ENCODE measurements around the gene PCDHA5. TPM values are rescaled to one million over a fixed set of nuclear protein-coding genes. Genes with fewer than 3 reads are reported as not detected.
"Not testable (repeated sequence)": the region's sequence is repeated elsewhere in the genome, so short reads cannot be mapped to it uniquely, and the experiment has no call there.

The PCDHA5 gene
- total RNA-seq, 3 donors from 2014 or later = not detected

DNA sequence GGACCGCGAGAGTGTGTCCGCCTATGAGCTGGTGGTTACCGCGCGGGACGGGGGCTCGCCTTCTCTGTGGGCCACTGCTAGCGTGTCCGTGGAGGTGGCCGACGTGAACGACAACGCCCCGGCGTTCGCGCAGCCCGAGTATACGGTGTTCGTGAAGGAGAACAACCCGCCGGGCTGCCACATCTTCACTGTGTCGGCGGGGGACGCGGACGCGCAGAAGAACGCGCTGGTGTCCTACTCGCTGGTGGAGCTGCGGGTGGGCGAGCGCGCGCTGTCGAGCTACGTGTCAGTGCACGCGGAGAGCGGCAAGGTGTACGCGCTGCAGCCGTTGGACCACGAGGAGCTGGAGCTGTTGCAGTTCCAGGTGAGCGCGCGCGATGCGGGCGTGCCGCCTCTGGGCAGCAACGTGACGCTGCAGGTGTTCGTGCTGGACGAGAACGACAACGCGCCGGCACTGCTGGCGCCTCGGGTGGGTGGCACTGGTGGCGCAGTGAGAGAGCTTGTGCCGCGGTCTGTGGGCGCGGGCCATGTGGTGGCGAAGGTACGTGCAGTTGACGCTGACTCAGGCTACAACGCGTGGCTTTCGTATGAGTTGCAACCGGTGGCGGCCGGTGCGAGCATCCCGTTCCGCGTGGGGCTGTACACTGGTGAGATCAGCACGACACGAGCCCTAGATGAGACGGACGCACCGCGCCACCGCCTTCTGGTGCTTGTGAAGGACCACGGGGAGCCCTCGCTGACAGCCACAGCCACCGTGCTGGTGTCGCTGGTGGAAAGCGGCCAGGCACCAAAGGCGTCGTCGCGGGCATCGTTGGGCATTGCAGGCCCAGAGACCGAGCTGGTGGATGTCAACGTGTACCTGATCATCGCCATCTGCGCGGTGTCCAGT lies 14.5 kb downstream of the PCDHA5 start:
- Mint-ChIP-seq H3K27me3 (ENCODE audit: low read depth) (peaks cover 39% of the 10 kb centered on the region), H3K4me3 (no peak overlapping the region), H3K9me3 (peaks cover 16% of the 10 kb centered on the region), H3K36me3 (ENCODE audit: insufficient read depth) (no peaks in the 10 kb centered on the region), H3K4me1 (ENCODE audit: low read depth) (no peaks in the 10 kb centered on the region)
- DNase-seq (no peak), ATAC-seq (no peak)

DNA sequence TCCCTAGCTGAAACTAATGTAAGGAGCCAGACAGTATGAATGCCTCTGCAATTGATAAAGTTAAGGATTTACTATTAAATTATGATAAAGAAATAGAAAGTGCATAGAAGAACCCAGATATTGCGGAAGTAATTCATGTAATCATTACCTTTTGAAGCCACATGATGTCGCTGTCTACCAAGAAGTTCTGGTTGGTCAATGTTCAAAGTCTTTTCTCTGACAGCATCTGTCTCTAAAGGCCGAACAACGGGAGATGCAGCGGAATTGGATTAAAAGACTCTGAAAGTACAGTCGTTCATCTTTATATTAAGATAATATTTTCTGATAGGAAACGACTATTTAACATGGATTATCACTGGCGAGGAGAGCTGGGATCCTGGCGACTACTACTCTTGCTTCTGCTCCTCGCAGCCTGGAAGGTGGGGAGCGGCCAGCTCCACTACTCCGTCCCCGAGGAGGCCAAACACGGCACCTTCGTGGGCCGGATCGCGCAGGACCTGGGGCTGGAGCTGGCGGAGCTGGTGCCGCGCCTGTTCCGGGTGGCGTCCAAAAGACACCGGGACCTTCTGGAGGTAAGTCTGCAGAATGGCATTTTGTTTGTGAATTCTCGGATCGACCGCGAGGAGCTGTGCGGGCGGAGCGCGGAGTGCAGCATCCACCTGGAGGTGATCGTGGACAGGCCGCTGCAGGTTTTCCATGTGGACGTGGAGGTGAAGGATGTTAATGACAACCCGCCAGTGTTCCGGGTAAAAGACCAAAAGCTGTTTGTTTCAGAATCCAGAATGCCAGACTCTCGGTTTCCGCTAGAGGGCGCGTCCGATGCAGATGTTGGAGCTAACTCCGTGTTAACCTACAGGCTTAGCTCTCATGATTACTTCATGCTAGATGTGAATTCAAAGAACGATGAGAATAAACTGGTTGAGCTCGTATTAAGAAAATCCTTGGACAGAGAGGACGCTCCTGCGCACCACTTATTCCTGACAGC lies 19.9 kb downstream of the PCDHA5 start, which contains the start of gene PCDHA8:
Gene PCDHA8 (plus strand): TSS at position 210 of the 985 bp plus-strand sequence. CDS start 135 bp downstream, at position 345.
- Mint-ChIP-seq H3K4me1 (ENCODE audit: low read depth) (no peaks in the 10 kb centered on the region), H3K4me3 (no peak within 1 kb of the TSS), H3K27me3 (ENCODE audit: low read depth) (peaks cover 15% of the 10 kb centered on the region), H3K9me3 (peaks cover 4% of the 10 kb centered on the region), H3K36me3 (ENCODE audit: insufficient read depth) (no peaks in the 10 kb centered on the region)
- DNase-seq = no peak
- no peak for ATAC-seq

DNA sequence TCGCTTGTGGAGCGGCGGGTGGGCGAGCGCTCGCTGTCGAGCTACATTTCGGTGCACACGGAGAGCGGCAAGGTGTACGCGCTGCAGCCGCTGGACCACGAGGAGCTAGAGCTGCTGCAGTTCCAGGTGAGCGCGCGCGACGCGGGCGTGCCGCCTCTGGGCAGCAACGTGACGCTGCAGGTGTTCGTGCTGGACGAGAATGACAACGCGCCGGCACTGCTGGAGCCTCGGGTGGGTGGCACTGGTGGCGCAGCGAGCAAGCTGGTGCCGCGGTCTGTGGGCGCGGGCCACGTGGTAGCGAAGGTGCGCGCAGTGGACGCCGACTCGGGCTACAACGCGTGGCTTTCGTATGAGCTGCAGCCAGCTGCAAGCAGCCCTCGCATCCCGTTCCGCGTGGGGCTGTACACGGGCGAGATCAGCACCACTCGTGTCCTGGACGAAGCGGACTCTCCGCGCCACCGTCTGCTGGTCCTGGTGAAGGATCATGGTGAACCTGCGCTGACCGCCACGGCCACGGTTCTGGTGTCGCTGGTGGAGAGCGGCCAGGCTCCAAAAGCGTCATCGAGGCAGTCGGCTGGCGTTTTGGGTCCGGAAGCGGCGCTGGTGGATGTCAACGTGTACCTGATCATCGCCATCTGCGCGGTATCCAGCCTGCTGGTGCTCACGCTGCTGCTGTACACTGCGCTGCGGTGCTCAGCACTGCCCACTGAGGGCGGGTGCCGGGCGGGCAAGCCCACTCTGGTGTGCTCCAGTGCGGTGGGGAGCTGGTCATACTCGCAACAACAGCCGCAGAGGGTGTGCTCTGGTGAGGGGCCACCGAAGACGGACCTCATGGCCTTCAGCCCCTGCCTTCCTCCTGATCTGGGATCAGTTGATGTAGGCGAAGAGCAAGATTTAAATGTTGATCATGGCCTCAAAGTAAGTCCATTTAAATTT lies 21.7 kb downstream of the PCDHA5 start:
- Mint-ChIP-seq H3K36me3 (ENCODE audit: insufficient read depth) (peaks cover 3% of the 10 kb centered on the region), H3K9me3 (peaks cover 4% of the 10 kb centered on the region), H3K27me3 (ENCODE audit: low read depth) (peaks cover 15% of the 10 kb centered on the region), H3K4me1 (ENCODE audit: low read depth) (no peaks in the 10 kb centered on the region), H3K4me3 (no peak overlapping the region)
- DNase-seq (no peak), ATAC-seq (no peak)

- ATAC-seq; H3K4me1 Mint-ChIP-seq (ENCODE audit: low read depth); DNase-seq; H3K9me3 Mint-ChIP-seq; H3K4me3 Mint-ChIP-seq; H3K27me3 Mint-ChIP-seq (ENCODE audit: low read depth); H3K36me3 Mint-ChIP-seq (ENCODE audit: insufficient read depth): not testable (repeated sequence)
Observed at GRCh38 chr5:140848139-140849102, 27.0 kb downstream of the PCDHA5 start, which contains the start of gene PCDHA9. PCDHA9 (plus strand) TSS chr5:140848382; CDS start chr5:140848496, 114 bp downstream.

DNA sequence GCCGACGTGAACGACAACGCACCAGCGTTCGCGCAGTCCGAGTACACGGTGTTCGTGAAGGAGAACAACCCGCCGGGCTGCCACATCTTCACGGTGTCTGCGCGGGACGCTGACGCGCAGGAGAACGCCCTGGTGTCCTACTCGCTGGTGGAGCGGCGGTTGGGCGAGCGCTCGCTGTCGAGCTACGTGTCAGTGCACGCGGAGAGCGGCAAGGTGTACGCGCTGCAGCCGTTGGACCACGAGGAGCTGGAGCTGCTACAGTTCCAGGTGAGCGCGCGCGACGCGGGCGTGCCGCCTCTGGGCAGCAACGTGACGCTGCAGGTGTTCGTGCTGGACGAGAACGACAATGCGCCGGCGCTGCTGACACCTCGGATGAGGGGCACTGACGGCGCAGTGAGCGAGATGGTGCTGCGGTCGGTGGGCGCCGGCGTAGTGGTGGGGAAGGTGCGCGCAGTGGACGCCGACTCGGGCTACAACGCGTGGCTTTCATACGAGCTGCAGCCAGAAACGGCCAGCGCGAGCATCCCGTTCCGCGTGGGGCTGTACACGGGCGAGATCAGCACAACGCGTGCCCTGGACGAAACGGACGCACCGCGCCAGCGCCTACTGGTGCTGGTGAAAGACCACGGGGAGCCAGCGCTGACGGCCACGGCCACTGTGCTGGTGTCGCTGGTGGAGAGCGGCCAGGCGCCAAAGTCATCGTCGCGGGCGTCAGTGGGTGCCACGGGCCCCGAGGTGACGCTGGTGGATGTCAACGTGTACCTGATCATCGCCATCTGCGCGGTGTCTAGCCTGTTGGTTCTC lies 28.6 kb downstream of the PCDHA5 start:
- not testable (repeated sequence) for H3K27me3 Mint-ChIP-seq (ENCODE audit: low read depth); H3K4me1 Mint-ChIP-seq (ENCODE audit: low read depth); ATAC-seq; H3K36me3 Mint-ChIP-seq (ENCODE audit: insufficient read depth); H3K4me3 Mint-ChIP-seq; H3K9me3 Mint-ChIP-seq; DNase-seq

DNA sequence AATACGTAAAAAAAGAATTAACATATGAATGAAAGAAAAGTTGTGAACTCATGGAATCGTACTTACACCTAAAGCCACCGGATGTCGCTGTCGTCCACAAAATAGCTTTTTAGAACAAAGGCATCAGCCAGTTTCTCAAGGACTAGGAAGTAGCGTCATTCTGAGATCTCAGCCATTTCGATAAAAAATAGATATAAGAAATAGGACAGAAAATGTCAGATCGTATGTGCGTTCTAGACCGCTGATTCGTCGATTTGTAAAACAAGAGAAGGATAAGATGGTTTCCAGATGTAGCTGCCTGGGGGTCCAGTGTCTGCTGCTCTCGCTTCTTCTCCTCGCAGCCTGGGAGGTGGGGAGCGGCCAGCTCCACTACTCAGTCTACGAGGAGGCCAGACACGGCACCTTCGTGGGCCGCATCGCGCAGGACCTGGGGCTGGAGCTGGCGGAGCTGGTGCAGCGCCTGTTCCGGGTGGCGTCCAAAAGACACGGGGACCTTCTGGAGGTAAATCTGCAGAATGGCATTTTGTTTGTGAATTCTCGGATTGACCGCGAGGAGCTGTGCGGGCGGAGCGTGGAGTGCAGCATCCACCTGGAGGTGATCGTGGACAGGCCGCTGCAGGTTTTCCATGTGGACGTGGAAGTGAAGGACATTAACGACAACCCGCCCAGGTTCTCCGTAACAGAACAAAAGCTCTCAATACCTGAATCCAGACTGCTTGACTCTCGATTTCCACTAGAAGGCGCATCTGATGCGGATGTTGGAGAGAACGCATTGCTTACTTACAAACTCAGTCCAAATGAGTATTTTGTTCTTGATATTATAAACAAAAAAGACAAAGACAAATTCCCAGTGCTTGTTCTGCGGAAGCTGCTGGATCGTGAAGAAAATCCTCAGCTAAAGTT lies 34.6 kb downstream of the PCDHA5 start, which contains the start of gene PCDHA10:
Gene PCDHA10 (plus strand): TSS at position 126 of the 903 bp plus-strand sequence. CDS start 152 bp downstream, at position 278.
- peaks cover 7% of the 10 kb centered on the region for H3K9me3 Mint-ChIP-seq
- DNase-seq (no peak), ATAC-seq (no peak)
- H3K27me3 Mint-ChIP-seq (ENCODE audit: low read depth) = peaks cover 2% of the 10 kb centered on the region
- no peaks in the 10 kb centered on the region for H3K4me1 Mint-ChIP-seq (ENCODE audit: low read depth)
- H3K4me3 Mint-ChIP-seq = no peak within 1 kb of the TSS
- H3K36me3 Mint-ChIP-seq (ENCODE audit: insufficient read depth) = no peaks in the 10 kb centered on the region

DNA sequence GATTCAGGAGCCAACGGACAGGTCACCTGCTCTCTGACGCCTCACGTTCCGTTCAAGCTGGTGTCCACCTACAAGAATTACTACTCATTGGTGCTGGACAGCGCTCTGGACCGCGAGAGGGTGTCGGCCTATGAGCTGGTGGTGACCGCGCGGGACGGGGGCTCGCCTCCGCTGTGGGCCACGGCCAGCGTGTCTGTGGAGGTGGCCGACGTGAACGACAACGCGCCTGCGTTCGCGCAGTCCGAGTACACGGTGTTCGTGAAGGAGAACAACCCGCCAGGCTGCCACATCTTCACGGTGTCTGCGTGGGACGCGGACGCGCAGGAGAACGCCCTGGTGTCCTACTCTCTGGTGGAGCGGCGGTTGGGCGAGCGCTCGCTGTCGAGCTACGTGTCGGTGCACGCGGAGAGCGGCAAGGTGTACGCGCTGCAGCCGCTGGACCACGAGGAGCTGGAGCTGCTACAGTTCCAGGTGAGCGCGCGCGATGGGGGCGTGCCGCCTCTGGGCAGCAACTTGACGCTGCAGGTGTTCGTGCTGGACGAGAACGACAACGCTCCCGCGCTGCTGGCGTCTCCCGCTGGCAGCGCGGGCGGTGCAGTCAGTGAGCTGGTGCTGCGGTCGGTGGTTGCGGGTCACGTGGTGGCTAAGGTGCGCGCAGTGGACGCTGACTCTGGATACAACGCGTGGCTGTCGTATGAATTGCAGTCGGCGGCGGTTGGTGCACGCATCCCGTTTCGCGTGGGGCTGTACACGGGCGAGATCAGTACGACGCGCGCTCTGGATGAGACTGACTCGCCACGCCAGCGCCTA lies 36.0 kb downstream of the PCDHA5 start:
- no peak for DNase-seq
- no peaks in the 10 kb centered on the region for H3K36me3 Mint-ChIP-seq (ENCODE audit: insufficient read depth)

DNA sequence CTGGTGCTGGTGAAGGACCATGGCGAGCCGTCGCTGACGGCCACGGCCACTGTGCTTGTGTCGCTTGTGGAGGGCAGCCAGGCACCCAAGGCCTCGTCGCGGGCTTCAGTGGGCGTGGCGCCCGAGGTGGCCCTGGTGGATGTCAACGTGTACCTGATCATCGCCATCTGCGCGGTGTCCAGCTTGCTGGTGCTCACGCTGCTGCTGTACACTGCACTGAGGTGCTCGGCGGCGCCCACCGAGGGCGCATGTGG lies 36.5 kb downstream of the PCDHA5 start:
- Mint-ChIP-seq H3K9me3 (peaks cover 7% of the 10 kb centered on the region), H3K4me3 (no peak overlapping the region), H3K27me3 (ENCODE audit: low read depth) (peaks cover 2% of the 10 kb centered on the region), H3K4me1 (ENCODE audit: low read depth) (no peaks in the 10 kb centered on the region), H3K36me3 (ENCODE audit: insufficient read depth) (no peaks in the 10 kb centered on the region)
- ATAC-seq (no peak), DNase-seq (no peak)

More for the DNA sequence above, 36.0 kb downstream of the PCDHA5 start:
- Mint-ChIP-seq H3K4me1 (ENCODE audit: low read depth) (no peaks in the 10 kb centered on the region), H3K9me3 (peaks cover 7% of the 10 kb centered on the region), H3K4me3 (no peak overlapping the region), H3K27me3 (ENCODE audit: low read depth) (peaks cover 2% of the 10 kb centered on the region)
- no peak for ATAC-seq

- DNase-seq = no peak
- Mint-ChIP-seq H3K27me3 (ENCODE audit: low read depth) (peaks cover 5% of the 10 kb centered on the region), H3K9me3 (peaks cover 3% of the 10 kb centered on the region), H3K4me3 (no peak overlapping the region), H3K36me3 (ENCODE audit: insufficient read depth) (no peaks in the 10 kb centered on the region), H3K4me1 (ENCODE audit: low read depth) (no peaks in the 10 kb centered on the region)
- ATAC-seq = no peak
Observed at GRCh38 chr5:140862441-140863295, 41.3 kb downstream of the PCDHA5 start.
